HG03457 (cell line): ENCODE data around the gene UTP18.
"Not testable (repeated sequence)": the region's sequence is repeated elsewhere in the genome, so short reads cannot be mapped to it uniquely, and the experiment has no call there.

Experiments
- ATAC-seq: cut with Tn5 transposase; IDR thresholded peaks from one replicate; pipeline ENCODE4 v1.9.1; 2021; ENCODE audit warnings: moderate number of reproducible peaks; ENCODE audit not compliant: unreplicated experiment

Gene UTP18

GRCh38 chr17:51258756-51259563, 1.4 kb upstream of the UTP18 start:
- no peak for ATAC-seq

- peak; percentile 70 for ATAC-seq
Observed at GRCh38 chr17:51259564-51260236, 646 bp upstream of the UTP18 start, which contains the start of gene MBTD1. Gene MBTD1, minus strand, starts transcription at chr17:51260049. Its CDS starts 34,888 bp downstream, at chr17:51225161.

- ATAC-seq = no peak
Observed at GRCh38 chr17:51261024-51261963, 948 bp downstream of the UTP18 start.

- no peak for ATAC-seq
Observed at GRCh38 chr17:51263006-51263405, 2.7 kb downstream of the UTP18 start.

- ATAC-seq = not testable (repeated sequence)
Observed at GRCh38 chr17:51264466-51264865, 4.1 kb downstream of the UTP18 start.

- ATAC-seq = no peak
Observed at GRCh38 chr17:51269991-51270390, 9.6 kb downstream of the UTP18 start.

- ATAC-seq = no peak
Observed at GRCh38 chr17:51270636-51271035, 10.3 kb downstream of the UTP18 start.

- ATAC-seq = no peak
Observed at GRCh38 chr17:51272812-51273211, 12.5 kb downstream of the UTP18 start.

GRCh38 chr17:51275381-51275780, 15.0 kb downstream of the UTP18 start:
- no peak for ATAC-seq

GRCh38 chr17:51279183-51279582, 18.8 kb downstream of the UTP18 start:
- ATAC-seq = no peak

GRCh38 chr17:51287412-51287811, 27.1 kb downstream of the UTP18 start:
- no peak for ATAC-seq

GRCh38 chr17:51289696-51290111, 29.4 kb downstream of the UTP18 start:
- no peak for ATAC-seq

GRCh38 chr17:51294338-51294737, 34.0 kb downstream of the UTP18 start:
- ATAC-seq = not testable (repeated sequence)

- no peak for ATAC-seq
Observed at GRCh38 chr17:51298508-51299371, 38.4 kb downstream of the UTP18 start.

- ATAC-seq = no peak
Observed at GRCh38 chr17:51299859-51300258, 39.5 kb downstream of the UTP18 start.

GRCh38 chr17:51305182-51305581, 44.8 kb downstream of the UTP18 start:
- ATAC-seq = no peak

GRCh38 chr17:51312003-51312402, 51.7 kb downstream of the UTP18 start:
- not testable (repeated sequence) for ATAC-seq

GRCh38 chr17:51319186-51319585, 58.8 kb downstream of the UTP18 start:
- ATAC-seq = no peak

- ATAC-seq = no peak
Observed at GRCh38 chr17:51322390-51323029, 62.2 kb downstream of the UTP18 start.

- no peak for ATAC-seq
Observed at GRCh38 chr17:51325471-51325870, 65.1 kb downstream of the UTP18 start.
